HG03060 (cell line): ENCODE data around the gene ZNF776.
"Not testable (repeated sequence)": the region's sequence is repeated elsewhere in the genome, so short reads cannot be mapped to it uniquely, and the experiment has no call there.

Experiments used
- ATAC-seq: cut with Tn5 transposase; IDR thresholded peaks from one replicate; pipeline ENCODE4 v1.9.1; 2021; ENCODE audit warnings: low read depth, moderate number of reproducible peaks; ENCODE audit not compliant: unreplicated experiment

ZNF776 gene

DNA sequence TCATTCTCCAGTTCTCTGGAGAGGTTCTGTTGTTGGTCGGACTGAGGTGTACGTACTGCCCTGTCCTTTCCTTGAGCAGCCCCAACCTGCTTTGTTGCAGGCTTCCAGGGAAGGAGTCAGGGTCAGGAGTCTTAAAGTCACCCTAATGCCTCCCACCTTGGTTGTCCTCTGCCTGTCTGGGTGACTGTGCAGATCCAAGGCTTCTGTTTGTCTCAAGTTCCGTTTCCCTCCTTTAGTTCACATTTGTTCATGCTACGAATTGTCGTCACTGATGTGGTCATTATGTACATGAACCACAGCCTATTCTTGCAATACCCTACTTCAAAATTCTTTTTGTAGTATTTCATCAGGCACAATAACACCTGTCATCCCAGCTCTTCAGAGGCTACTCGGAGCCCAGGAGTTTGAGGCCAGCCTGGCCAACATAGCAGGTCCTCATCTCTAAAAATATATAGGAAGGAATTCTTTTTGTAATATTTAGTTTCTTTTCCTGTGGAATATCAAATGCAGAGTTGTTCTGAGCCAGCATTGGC, 30.2 kb downstream of the ZNF776 start:
- no peak for ATAC-seq

DNA sequence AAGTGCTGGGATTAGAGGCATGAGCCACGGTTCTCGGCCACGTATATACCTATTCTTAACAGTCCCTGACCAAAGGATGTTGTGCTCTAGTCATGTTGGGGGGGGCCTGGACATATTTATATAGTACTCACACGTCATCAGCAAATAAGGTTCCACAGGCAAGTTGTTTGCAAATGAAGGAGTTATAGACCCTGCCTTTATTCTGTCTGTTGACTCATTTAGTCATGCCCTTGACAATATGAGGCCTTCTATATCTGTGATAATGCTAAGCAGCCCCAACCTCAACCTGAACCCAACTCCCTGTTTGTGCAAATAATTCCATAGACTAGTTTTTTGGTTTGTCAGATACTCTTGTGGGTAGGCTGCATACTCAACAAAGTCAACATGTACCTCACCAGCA, 31.7 kb downstream of the ZNF776 start:
- no peak for ATAC-seq

DNA sequence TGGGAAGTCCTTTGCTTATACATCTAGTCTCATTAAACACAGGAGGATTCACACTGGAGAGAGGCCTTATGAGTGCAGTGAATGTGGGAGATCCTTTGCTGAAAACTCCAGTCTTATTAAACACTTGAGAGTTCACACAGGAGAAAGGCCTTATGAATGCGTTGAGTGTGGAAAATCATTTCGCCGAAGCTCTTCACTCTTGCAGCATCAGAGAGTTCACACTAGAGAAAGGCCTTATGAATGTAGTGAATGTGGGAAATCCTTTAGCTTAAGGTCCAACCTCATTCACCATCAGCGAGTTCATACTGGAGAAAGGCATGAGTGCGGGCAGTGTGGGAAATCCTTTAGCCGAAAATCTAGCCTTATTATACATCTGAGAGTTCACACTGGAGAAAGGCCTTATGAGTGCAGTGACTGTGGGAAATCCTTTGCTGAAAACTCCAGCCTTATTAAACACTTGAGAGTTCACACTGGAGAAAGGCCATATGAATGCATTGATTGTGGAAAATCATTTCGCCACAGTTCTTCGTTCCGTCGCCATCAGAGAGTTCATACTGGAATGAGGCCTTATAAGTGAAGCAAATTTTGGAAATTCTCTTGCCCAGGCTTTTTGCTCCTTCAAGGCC, 32.7 kb downstream of the ZNF776 start:
- ATAC-seq: no peak

DNA sequence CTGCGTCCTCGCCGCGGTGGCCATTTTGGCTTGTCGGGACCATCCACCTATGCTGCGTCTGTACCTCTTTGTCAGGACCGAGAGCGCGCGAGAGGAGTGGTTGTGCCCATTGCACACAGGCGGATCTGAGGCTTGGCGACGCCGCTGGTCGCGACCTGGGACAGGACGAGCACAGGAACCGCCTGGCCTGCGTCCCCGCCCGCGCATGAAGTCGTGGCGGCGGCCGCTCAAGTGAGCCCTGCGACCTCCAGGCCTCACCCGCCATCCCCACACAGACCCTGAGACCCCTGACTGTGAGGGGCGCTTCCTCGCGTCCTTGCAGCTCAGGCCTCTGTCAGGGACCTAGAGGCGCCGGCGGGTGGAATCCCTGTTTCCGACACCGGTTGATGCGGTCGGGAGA, 39.7 kb downstream of the ZNF776 start:
- no peak for ATAC-seq

- no peak for ATAC-seq
Observed at GRCh38 chr19:57786906-57787305, 40.3 kb downstream of the ZNF776 start.

GRCh38 chr19:57788114-57788692, 41.6 kb downstream of the ZNF776 start:
- ATAC-seq: no peak

- no peak for ATAC-seq
Observed at GRCh38 chr19:57789288-57789687, 42.7 kb downstream of the ZNF776 start.

DNA sequence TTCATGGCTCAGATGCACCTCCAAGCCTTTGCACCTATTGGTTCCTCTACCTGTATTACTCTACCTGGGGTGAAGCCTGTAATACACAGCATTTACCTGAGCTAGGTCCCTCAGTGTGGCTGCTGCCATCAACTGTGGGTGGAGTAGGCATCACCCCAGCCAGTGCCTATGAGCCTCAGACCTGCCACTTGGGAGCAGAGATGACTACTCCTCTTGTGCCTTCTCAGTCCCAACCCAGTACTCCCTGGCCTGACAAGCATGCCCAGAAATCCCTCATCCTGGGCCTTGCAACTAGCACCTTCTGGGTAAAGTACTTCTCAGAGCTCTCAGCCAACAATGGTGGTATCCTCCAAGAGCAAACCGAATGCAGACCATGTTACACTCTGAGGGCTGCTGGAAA, 50.0 kb downstream of the ZNF776 start:
- ATAC-seq: not testable (repeated sequence)

GRCh38 chr19:57800696-57801095, 54.1 kb downstream of the ZNF776 start:
- no peak for ATAC-seq

GRCh38 chr19:57802269-57802668, 55.7 kb downstream of the ZNF776 start:
- no peak for ATAC-seq

- ATAC-seq: no peak
Observed at GRCh38 chr19:57803265-57803593, 56.6 kb downstream of the ZNF776 start.

DNA sequence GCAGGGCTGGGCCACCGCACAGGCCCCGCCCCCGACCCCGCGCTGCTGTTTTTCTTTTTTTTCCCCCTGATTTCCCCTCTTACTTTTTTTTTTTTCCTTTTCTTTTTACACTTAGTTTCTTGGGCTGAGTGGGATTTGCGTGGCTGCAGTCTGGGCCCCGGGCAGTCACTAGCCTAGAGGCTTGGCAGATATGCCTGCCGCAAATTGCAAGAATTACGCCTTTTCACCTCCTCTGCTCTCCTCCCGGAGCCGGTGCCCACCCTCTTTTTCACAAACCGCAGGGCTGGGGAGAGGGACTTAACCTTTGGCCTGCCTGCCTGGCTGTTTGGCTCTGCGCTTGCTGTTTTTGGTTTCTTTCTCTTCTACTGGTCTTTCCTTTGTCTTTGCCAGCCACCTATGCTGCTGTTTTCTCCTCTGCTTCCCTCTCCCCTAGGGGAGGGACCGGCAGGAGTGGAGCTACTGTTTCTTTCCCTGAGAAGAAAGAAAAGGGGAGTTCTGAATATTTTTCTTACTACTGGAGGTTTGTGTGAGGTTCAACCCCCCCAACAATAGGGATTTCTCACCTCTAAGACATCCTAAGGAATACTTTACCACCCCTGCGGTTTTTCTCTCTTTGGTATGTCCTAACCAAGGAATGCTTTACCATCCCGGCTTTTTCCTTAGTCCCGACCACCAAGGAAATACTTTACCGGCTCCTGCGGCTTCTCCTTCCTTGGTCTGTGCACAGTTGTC, 57.1 kb downstream of the ZNF776 start:
- no peak for ATAC-seq

GRCh38 chr19:57807541-57807940, 60.9 kb downstream of the ZNF776 start:
- no peak for ATAC-seq
